Adrenal gland (tissue), 12 donors: ENCODE data around the gene KCNJ9. TPM values are rescaled to one million over a fixed set of nuclear protein-coding genes. Genes with fewer than 3 reads are reported as not detected.

Experiments
- DNase-seq, 7 donors: peaks; one replicate each; pipeline ENCODE4 v3.0.0-alpha.2; 2019 to 2020
- H3K27ac ChIP-seq, 5 donors: fragments of 200-600 bp; sonication (generic) in 4 of 5; 1 replicate in 3 of 5; 2 replicates in 2 of 5; pipeline versions ENCODE4 v1.5.1 to v1.8.0; 2016 to 2020; ENCODE audit warnings: mild to moderate bottlenecking in 1 of 5
- H3K27me3 ChIP-seq: fragments of 200-600 bp; 2 replicates; pipeline ENCODE4 v1.8.0; 2021
- H3K36me3 ChIP-seq, 2 donors: fragments of 200-600 bp; replicated peaks in 1 of 2; 1 replicate in 1 of 2; 2 replicates in 1 of 2; pipeline versions ENCODE4 v1.5.1 to v1.8.0; 2018 to 2022
- H3K4me1 ChIP-seq, 2 donors: fragments of 200-600 bp; replicated peaks in 1 of 2; 1 replicate in 1 of 2; 2 replicates in 1 of 2; pipeline versions ENCODE4 v1.5.1 to v1.8.0; 2018 to 2021
- H3K4me3 ChIP-seq, 4 donors: fragments of 200-600 bp; sonication (generic) in 3 of 4; one replicate each; pipeline ENCODE4 v1.5.1; 2016 to 2018
- H3K9me3 ChIP-seq, 3 donors: fragments of 200-600 bp; sonication (generic) in 1 of 3; replicated peaks in 1 of 3; 1 replicate in 2 of 3; 2 replicates in 1 of 3; pipeline versions ENCODE4 v1.5.1 to v1.8.0; 2016 to 2021
- CTCF ChIP-seq, 6 experiments: fragments of 450-650 bp in 4 of 6; fragments of 200-600 bp in 2 of 6; sonication (generic) in 1 of 6; IDR thresholded peaks; 1 replicate in 5 of 6; 2 replicates in 1 of 6; pipeline versions ENCODE4 v1.5.1 to v1.8.0; 2016 to 2021; ENCODE audit warnings: antibody characterized with exemption in 6 of 6, mild to moderate bottlenecking in 2 of 6, moderate library complexity in 1 of 6
- POLR2A ChIP-seq, 2 donors: fragments of 450-650 bp; IDR thresholded peaks; one replicate each; pipeline ENCODE4 v1.6.1; 2017; ENCODE audit warnings: antibody characterized with exemption in 2 of 2, mild to moderate bottlenecking in 2 of 2, moderate library complexity in 1 of 2
- whole genome bisulfite sequencing, 4 donors: extraction: QIAGEN DNeasy Blood & Tissue Kit in 2 of 4; methylation state at CpG; one replicate each; pipeline versions ENCODE4 v1.1.5 to v1.1.7; 2013 to 2017; 5-methylcytosine and 5-hydroxymethylcytosine counted together
- intact Hi-C, 2 donors: fragments of 100-400 bp; cut with DNase I; formaldehyde crosslinking; loops; one replicate each; pipeline versions ENCODE4 v1.14.1 to v1.15.0; 2022 to 2023
- polyA plus RNA-seq, 3 donors: library from polyadenylated mRNA; stranded (reverse); fragments of 200-250 nt in 2 of 3; fragments of 350-450 nt in 1 of 3; fragmentation: Illumina TruSeq in 1 of 3; extraction: RNeasy Lipid Tissue Mini Kit (QIAGEN cat#74804) in 1 of 3; gene quantifications; one replicate each; pipeline ENCODE4 v1.2.3, GENCODE V29; 2013 to 2014
- total RNA-seq, 9 donors: library from RNA; depleted of rRNA in 4 of 9; stranded (reverse); fragments of >200 nt in 4 of 9; fragments of 120-200 nt in 1 of 9; fragmentation: NEBNext Ultra II Directional in 1 of 9; extraction: Animal tissue kit (Norgen Biotek cat#: 25700) in 1 of 9; gene quantifications; one replicate each; pipeline versions ENCODE4 v1.1.0 to v1.2.4, GENCODE V29; 2013 to 2023
- donor health status: healthy with polysubstance abuse.
- donor health status: Bipolar disorder and iron deficiency.
- donor health status: DM: yes; HTN: yes; CAD: no.
- donor health status: DM: no; HTN: no; CAD: no.
- donor health status: DM: no; HTN: no; CAD: no.
- donor health status: DM: yes; HTN: yes; CAD: no.

KCNJ9 gene
- total and polyA plus RNA-seq, 12 donors = 0.14 to 1.1 (median 0.22) TPM; not detected in 6

GRCh38 chr1:160066829-160067745 is 14.3 kb upstream of the KCNJ9 start:
- Histone ChIP-seq H3K4me1 (peaks cover 0 to 7% of the 10 kb centered on the region in 2 donors), H3K9me3 (no peaks in the 10 kb centered on the region), H3K36me3 (no peaks in the 10 kb centered on the region), H3K27ac (no peak overlapping the region), H3K27me3 (peaks cover 6% of the 10 kb centered on the region), H3K4me3 (no peak overlapping the region)
- TF ChIP-seq CTCF (IDR thresholded peaks at IDR 0.05) (no peak), POLR2A (IDR thresholded peaks at IDR 0.05) (no peak)
- 53 to 66% (median 61%) methylated on average over 6 of the region's 6 CpGs for WGBS, 4 donors
- intact Hi-C loops = no loop called here
- DNase-seq = no peak

- TF ChIP-seq CTCF (IDR thresholded peaks at IDR 0.05) (no peak), POLR2A (IDR thresholded peaks at IDR 0.05) (no peak)
- intact Hi-C loops = no loop called here
- Histone ChIP-seq H3K27ac (no peak overlapping the region), H3K4me3 (no peak overlapping the region), H3K27me3 (no peaks in the 10 kb centered on the region), H3K36me3 (no peaks in the 10 kb centered on the region), H3K4me1 (peaks cover 0 to 7% of the 10 kb centered on the region in 2 donors), H3K9me3 (no peaks in the 10 kb centered on the region)
- DNase-seq = no peak
- WGBS, 4 donors = 66 to 86% (median 73%) methylated on average over 4 to 5 of the region's 5 CpGs
Observed at GRCh38 chr1:160068225-160068624, 13.1 kb upstream of the KCNJ9 start.

- no peak for DNase-seq
- 11 to 41% (median 16%) methylated on average over 10 to 32 of the region's 32 CpGs for WGBS, 4 donors
- Histone ChIP-seq H3K27ac (no peak within 1 kb of the TSS), H3K4me1 (peaks cover 0 to 7% of the 10 kb centered on the region in 2 donors), H3K4me3 (peak within 1 kb of the TSS in 3 of 4 donors; percentile 18 to 63 (median 34)), H3K36me3 (no peaks in the 10 kb centered on the region), H3K27me3 (no peaks in the 10 kb centered on the region), H3K9me3 (no peaks in the 10 kb centered on the region)
- intact Hi-C loops = no loop called here
- TF ChIP-seq POLR2A (IDR thresholded peaks at IDR 0.05) = no peak
- no peak for TF ChIP-seq CTCF (IDR thresholded peaks at IDR 0.05)
Observed at GRCh38 chr1:160069460-160070231, 11.7 kb upstream of the KCNJ9 start, which contains the start of gene KCNJ10. Gene KCNJ10 (minus strand): TSS chr1:160070160. CDS start chr1:160042532, 27,628 bp downstream.
